ENCODE measurements around the gene GGA1. TPM values are rescaled to one million over a fixed set of nuclear protein-coding genes. Genes with fewer than 3 reads are reported as not detected.
A peak's percentile ranks its signal among the peaks of the same experiment; 100 is the strongest.
"Not testable (repeated sequence)": the region's sequence is repeated elsewhere in the genome, so short reads cannot be mapped to it uniquely, and the experiment has no call there.

Gene GGA1
- total and polyA plus RNA-seq, 2 donors, result 29.3 to 45.4 TPM

GRCh38 chr22:37647317-37647716 is 38.7 kb downstream of the GGA1 start:
- H3K4me1 ChIP-seq (ENCODE audit: insufficient read depth), result no peaks in the 10 kb centered on the region
- 96% methylated on average over 9 of the region's 9 CpGs for WGBS
- DNase-seq (ENCODE audit: extremely low spot score), result no peak
- H3K36me3 ChIP-seq (ENCODE audit: insufficient read depth), result peaks cover 2% of the 10 kb centered on the region
- H3K27ac ChIP-seq (ENCODE audit: low read depth), result no peak overlapping the region
- no peak overlapping the region for H3K4me3 ChIP-seq (ENCODE audit: low read depth, low read length)

- no peak for DNase-seq (ENCODE audit: extremely low spot score)
- WGBS, result 84% methylated on average over 9 of the region's 9 CpGs
- Histone ChIP-seq H3K4me1 (ENCODE audit: insufficient read depth) (no peaks in the 10 kb centered on the region), H3K4me3 (ENCODE audit: low read depth, low read length) (no peak overlapping the region), H3K36me3 (ENCODE audit: insufficient read depth) (peaks cover 2% of the 10 kb centered on the region), H3K27ac (ENCODE audit: low read depth) (no peak overlapping the region)
These were observed 39.3 kb downstream of the GGA1 start for GRCh38 chr22:37647928-37648327.

- 96% methylated on average over 17 of the region's 17 CpGs for WGBS
- H3K4me1 ChIP-seq (ENCODE audit: insufficient read depth), result no peaks in the 10 kb centered on the region
- H3K4me3 ChIP-seq (ENCODE audit: low read depth, low read length), result no peak overlapping the region
- no peak for DNase-seq (ENCODE audit: extremely low spot score)
- H3K36me3 ChIP-seq (ENCODE audit: insufficient read depth), result peaks cover 2% of the 10 kb centered on the region
- no peak overlapping the region for H3K27ac ChIP-seq (ENCODE audit: low read depth)
These were observed 42.0 kb downstream of the GGA1 start for GRCh38 chr22:37650463-37651136.

GRCh38 chr22:37654563-37655251 is 46.1 kb downstream of the GGA1 start:
- no peak overlapping the region for H3K27ac ChIP-seq (ENCODE audit: low read depth)
- H3K4me1 ChIP-seq (ENCODE audit: insufficient read depth), result no peaks in the 10 kb centered on the region
- WGBS, result 85% methylated on average over 14 of the region's 14 CpGs
- H3K36me3 ChIP-seq (ENCODE audit: insufficient read depth), result peaks cover 2% of the 10 kb centered on the region
- DNase-seq (ENCODE audit: extremely low spot score), result no peak
- no peak overlapping the region for H3K4me3 ChIP-seq (ENCODE audit: low read depth, low read length)

- Histone ChIP-seq H3K4me1 (ENCODE audit: insufficient read depth) (no peaks in the 10 kb centered on the region), H3K27ac (ENCODE audit: low read depth) (no peak overlapping the region), H3K36me3 (ENCODE audit: insufficient read depth) (peaks cover 2% of the 10 kb centered on the region), H3K4me3 (ENCODE audit: low read depth, low read length) (no peak overlapping the region)
- WGBS, result 84% methylated on average over 17 of the region's 17 CpGs
- no peak for DNase-seq (ENCODE audit: extremely low spot score)
These were observed 46.6 kb downstream of the GGA1 start for GRCh38 chr22:37655252-37655563.

- DNase-seq (ENCODE audit: extremely low spot score); H3K36me3 ChIP-seq (ENCODE audit: insufficient read depth); H3K27ac ChIP-seq (ENCODE audit: low read depth); H3K4me3 ChIP-seq (ENCODE audit: low read depth, low read length); H3K4me1 ChIP-seq (ENCODE audit: insufficient read depth): not testable (repeated sequence)
- 95% methylated on average over 4 of the region's 4 CpGs for WGBS
These were observed 47.9 kb downstream of the GGA1 start for GRCh38 chr22:37656583-37656982.

- WGBS, result 11% methylated on average over 6 of the region's 6 CpGs
- Histone ChIP-seq H3K36me3 (ENCODE audit: insufficient read depth) (no peaks in the 10 kb centered on the region), H3K4me1 (ENCODE audit: insufficient read depth) (no peaks in the 10 kb centered on the region), H3K4me3 (ENCODE audit: low read depth, low read length) (peak overlapping the region; percentile 7), H3K27ac (ENCODE audit: low read depth) (no peak overlapping the region)
- DNase-seq (ENCODE audit: extremely low spot score), result no peak
These were observed 49.0 kb downstream of the GGA1 start for GRCh38 chr22:37657590-37658132.

- H3K4me1 ChIP-seq (ENCODE audit: insufficient read depth), result no peaks in the 10 kb centered on the region
These were observed 49.8 kb downstream of the GGA1 start, which contains the start of gene PDXP for GRCh38 chr22:37658133-37659065. PDXP (plus strand) TSS chr22:37658723; CDS start chr22:37658783, 60 bp downstream.

GRCh38 chr22:37659066-37659896 is 50.6 kb downstream of the GGA1 start:
- Histone ChIP-seq H3K36me3 (ENCODE audit: insufficient read depth) (no peaks in the 10 kb centered on the region), H3K27ac (ENCODE audit: low read depth) (no peak overlapping the region), H3K4me1 (ENCODE audit: insufficient read depth) (no peaks in the 10 kb centered on the region), H3K4me3 (ENCODE audit: low read depth, low read length) (peak overlapping the region; percentile 78)
- DNase-seq (ENCODE audit: extremely low spot score), result no peak
- 3% methylated on average over 68 of the region's 68 CpGs for WGBS

More at GRCh38 chr22:37658133-37659065, 49.8 kb downstream of the GGA1 start, which contains the start of gene PDXP:
- peak within 1 kb of the TSS; percentile 55 for H3K27ac ChIP-seq (ENCODE audit: low read depth)
- peak within 1 kb of the TSS; percentile 78 for H3K4me3 ChIP-seq (ENCODE audit: low read depth, low read length)
- H3K36me3 ChIP-seq (ENCODE audit: insufficient read depth), result no peaks in the 10 kb centered on the region
- WGBS, result under 1% methylated on average over 101 of the region's 101 CpGs
- peak; percentile 98 for DNase-seq (ENCODE audit: extremely low spot score)

GRCh38 chr22:37659897-37660708 is 51.5 kb downstream of the GGA1 start:
- H3K36me3 ChIP-seq (ENCODE audit: insufficient read depth), result no peaks in the 10 kb centered on the region
- H3K4me3 ChIP-seq (ENCODE audit: low read depth, low read length), result no peak overlapping the region
- WGBS, result 74% methylated on average over 14 of the region's 14 CpGs
- no peaks in the 10 kb centered on the region for H3K4me1 ChIP-seq (ENCODE audit: insufficient read depth)
- DNase-seq (ENCODE audit: extremely low spot score), result no peak
- H3K27ac ChIP-seq (ENCODE audit: low read depth), result no peak overlapping the region

- H3K27ac ChIP-seq (ENCODE audit: low read depth), result no peak overlapping the region
- no peaks in the 10 kb centered on the region for H3K4me1 ChIP-seq (ENCODE audit: insufficient read depth)
- DNase-seq (ENCODE audit: extremely low spot score), result no peak
- 69% methylated on average over 2 of the region's 2 CpGs for WGBS
- H3K36me3 ChIP-seq (ENCODE audit: insufficient read depth), result no peaks in the 10 kb centered on the region
- no peak overlapping the region for H3K4me3 ChIP-seq (ENCODE audit: low read depth, low read length)
These were observed 52.0 kb downstream of the GGA1 start for GRCh38 chr22:37660709-37661045.

GRCh38 chr22:37661160-37661924 is 52.7 kb downstream of the GGA1 start:
- 27% methylated on average over 12 of the region's 12 CpGs for WGBS
- Histone ChIP-seq H3K4me3 (ENCODE audit: low read depth, low read length) (no peak overlapping the region), H3K4me1 (ENCODE audit: insufficient read depth) (no peaks in the 10 kb centered on the region), H3K36me3 (ENCODE audit: insufficient read depth) (no peaks in the 10 kb centered on the region), H3K27ac (ENCODE audit: low read depth) (peak overlapping the region; percentile 55)
- DNase-seq (ENCODE audit: extremely low spot score), result no peak
